GM19238 (cell line): ENCODE data around the gene RNF8.
"Not testable (repeated sequence)": the region's sequence is repeated elsewhere in the genome, so short reads cannot be mapped to it uniquely, and the experiment has no call there.

ENCODE experiments used
- DNase-seq: peaks from one replicate; pipeline ENCODE4 v3.0.0; 2011; ENCODE audit warnings: low spot score; ENCODE audit not compliant: insufficient read length

RNF8 gene

DNA sequence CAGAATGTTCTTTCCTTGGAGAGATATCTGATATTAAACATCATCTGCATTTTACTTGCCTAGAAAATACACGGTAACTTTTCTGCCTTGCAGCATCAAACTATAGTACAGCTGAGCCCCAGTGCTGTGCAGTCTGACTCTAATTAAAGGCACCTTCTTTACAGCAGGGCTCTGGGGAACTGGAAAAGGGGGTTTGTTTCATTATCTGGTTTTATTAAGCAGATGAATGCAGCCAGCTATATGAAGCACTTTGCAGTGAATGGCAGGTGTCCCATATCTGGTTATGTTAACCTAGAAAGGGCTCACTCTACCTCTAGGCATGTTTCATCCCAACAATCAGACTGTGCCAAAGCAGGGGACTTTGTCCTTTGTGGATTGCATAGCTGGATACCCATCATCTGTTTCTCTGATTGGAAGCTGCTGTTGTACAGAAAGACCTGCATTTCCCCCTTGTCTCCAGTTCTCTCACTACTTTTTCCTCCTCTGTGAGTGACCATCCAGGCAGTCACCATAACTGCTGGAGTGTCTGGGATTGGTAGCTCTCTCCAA is 39.7 kb downstream of the RNF8 start:
- DNase-seq, result no peak

DNA sequence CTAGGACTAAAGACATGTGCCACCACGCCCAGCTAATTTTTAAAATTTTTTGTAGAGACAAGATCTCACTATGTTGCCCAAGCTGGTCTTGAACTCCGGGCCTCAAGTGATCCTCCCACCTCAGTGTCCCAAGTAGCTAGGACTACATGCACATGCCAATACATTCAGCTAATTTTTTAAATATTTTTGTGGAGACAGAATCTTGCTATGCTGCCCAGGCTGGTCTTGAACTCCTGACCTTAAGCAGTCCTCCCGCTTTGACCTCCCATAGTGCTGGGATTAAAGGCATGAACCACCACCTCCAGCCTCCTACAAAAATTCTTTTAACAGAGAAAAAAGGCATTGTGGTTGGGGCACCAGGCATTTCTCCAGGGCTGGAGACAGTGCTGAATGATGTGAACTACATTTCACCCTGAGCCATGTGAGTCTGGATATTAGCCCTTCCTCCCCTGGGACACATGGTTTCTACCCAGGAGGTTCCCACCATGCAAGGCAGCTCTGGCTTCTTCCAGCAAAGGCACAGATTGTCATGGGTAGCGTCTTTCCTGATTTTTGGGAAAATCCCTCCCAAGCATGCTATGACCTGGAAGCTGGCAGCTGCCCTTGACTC is 42.9 kb downstream of the RNF8 start:
- no peak for DNase-seq

DNA sequence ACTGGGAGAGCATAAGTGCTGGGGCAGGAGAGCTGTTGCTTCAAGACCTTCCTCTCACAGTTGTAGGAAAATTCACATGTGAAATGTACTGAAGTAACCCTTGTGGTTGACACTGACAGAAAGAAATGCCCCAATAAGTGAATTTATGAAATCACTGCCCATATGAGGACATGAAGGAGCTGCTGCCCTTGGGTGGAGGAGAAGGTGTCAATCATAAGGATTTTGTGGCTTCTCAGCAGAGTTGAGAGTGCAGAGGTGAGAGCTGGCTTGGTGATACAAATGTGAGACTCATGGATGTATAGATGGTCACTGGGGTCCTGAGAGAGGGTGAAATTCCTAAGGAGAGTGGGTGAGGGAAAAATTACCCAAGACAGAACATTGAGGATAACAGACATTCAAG is 45.3 kb downstream of the RNF8 start:
- no peak for DNase-seq

DNA sequence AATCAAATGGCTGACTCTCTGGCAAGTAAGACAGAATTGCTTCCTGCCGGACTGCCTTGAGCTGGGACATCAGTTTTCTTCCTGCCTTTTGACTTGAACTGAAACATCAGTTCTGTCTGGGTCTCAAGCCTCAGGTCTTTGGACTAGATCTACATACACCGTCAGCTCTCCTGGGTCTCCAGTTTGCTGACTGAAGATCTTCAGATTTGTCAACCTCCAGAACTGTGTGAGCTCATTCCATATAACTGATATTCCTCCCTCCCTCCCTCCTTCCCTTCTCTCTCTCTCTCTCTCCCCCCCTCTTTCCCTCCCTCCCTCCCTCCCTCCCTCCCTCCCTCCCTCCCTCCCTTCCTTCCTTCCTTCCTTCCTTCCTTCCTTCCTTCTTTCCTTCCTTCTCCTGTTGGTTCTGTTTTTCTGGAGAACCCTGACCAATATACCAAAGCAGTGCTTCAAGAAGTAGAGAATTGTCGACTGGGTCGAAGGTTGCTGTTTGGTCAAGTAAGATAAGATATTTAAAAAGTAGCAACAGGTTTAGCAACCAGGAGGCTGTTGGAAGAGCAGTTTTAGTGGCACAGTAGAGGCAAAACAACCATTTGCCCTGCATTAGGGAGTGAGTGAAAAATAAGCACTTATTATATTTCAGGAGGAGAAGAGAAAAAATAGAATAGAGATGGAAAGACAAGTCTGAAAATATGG is 46.2 kb downstream of the RNF8 start:
- DNase-seq, result no peak

DNA sequence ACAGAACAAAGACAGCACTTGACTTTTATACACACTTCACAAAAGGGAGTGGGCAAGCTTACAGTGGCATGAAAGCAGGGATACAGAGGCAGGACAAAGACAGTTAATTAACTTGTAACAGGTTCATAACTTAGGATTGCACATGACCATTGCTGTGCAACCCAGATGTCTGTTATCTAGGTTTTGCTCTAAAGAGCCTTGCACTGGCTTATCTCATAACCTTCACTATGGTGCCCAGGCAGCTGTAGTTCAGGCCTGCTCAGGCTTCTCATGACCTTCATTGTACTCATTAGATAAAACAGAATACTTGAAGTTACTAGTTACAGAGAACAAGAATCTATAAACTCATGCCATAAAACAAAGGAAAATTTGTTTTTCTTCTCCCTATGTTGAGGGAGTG is 47.9 kb downstream of the RNF8 start:
- not testable (repeated sequence) for DNase-seq

DNA sequence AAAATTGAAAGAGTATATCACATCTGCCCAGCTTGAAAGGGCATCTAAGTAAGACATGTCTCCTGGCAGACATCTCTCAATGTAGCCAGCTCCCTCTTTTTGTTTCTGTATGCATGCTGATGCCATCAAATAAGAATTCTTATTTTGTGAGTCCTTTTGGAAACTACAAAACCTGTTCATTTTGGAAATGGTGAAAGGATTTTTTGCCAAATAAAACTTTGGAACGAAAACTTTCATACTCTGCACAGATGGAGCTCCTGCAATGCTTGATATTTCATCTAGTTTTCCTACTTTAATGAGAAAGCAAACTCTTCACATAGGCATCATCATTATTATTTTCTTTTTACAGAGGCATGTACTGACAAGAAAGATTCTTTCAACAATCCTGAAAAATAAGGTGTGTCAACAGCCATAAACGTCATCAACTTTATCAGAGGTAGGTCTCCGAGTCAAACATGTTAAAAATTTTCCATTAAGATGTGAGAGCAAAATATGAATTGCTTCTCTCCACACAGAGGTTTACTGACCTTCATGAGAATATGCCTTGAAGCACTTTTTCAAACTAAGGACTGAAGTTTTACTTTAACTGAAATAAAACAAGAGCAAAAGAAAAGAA is 53.1 kb downstream of the RNF8 start:
- no peak for DNase-seq

DNA sequence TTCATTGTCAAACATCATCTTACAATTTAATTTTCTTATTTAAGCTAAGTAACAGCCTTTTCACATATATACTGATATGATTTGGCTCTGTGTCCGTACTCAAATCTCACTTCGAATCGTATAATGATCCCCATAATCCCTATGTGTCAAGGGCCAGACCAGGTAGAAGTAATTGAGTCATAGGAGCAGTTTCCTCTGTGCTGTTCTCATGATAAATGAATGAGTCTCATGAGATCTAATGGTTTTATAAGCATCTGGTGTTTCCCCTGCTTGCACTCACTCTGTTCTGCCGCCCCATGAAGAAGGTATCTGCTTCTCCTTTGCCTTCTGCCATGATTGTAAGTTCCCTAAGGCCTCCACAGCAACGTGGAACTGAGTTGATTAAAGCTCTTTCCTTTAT is 54.2 kb downstream of the RNF8 start:
- DNase-seq, result no peak

DNA sequence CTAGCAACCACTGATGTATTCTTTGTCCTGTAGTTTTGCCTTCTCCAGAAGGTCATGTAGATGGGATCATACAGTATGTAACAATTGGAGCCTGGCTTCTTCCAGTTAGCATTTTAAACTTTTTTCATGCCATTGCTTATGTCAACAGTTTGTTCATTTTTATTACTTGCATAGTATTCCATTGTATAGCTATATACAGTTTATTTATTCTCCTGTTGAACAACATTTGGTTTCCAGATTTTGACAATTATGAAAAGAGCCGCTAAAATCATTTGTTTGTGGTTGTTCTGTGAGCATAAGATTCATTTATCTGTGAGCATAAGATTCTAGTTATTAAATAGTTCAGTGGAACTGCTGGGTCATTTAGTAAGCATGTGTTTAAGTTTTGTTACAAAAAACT is 55.7 kb downstream of the RNF8 start:
- no peak for DNase-seq

DNA sequence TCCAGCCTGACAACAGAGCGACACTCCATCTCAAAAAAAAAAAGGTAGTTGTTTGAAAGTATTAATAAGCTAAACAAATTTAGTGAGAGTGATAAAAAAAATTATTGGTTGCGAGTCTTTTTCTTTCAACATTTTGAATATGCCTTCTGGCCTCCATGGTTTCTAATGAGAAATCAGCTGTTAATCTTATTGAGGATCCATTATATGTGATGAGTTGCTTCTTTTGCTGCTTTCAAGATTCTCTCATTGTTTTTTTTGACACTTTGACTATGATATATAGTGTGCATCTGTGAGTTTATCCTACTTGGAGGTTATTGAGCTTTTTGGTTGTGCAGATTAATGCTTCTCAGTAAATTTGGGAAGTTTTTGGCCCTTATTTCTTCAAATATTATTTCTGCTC is 63.6 kb downstream of the RNF8 start:
- DNase-seq, result no peak

DNA sequence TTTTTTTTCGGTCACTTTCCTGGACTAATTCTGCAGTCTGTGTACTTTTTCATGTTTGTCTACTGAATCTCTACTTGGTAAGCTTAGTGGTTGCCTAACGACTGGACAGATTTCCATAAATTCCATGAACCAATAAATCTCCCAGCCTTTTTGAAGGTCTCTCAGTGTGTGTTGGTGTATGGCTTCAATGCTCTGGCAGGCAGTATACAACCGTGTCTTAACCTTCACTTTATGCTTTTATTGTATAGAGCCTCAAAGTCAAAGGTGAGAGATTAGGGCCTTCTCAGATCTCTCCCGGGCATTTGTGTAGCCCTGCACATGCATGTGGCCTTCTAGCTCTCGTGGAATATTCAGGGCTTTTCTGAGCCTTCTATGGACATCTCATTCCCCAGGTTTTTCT is 64.9 kb downstream of the RNF8 start:
- no peak for DNase-seq

DNA sequence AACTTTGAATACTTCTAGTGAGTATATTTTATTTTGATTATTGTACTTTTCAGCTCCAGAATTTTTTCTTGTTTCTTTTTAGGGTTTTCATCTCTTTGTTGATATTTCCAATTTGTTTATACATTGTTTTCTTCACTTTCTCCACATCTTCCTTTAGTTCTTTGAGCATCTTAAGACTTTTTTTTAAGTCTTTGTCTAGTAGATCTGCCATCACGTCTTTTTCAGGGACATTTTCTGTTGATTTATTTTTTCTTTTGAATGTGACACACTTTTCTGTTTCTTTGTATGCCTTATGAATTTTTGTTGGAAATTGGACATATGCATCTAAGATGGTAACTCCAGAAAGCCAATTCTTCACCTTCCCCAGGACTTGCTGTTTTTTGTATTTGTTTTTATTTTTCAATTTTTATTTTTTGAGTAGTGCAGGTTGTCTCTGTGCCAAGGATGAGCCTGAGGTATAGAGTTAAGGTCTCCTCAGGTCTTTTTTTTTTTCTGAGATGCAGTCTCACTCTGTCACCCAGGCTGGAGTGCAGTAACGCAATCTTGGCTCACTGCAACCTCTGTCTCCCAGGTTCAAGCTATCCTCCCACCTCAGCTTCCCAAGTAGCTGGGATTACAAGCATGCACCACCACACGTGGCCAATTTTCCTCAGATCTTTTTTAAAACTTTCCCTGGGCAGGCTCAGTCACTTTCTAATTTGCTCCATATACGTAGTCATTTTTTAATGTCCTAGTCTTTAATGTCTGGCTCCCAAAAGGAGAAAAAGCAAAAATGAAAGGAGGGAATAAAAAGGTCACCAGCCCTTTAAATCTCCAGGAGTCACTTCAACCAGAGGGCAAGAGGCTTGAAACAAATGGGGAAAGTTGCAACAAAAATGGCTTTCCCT is 72.5 kb downstream of the RNF8 start:
- no peak for DNase-seq

DNA sequence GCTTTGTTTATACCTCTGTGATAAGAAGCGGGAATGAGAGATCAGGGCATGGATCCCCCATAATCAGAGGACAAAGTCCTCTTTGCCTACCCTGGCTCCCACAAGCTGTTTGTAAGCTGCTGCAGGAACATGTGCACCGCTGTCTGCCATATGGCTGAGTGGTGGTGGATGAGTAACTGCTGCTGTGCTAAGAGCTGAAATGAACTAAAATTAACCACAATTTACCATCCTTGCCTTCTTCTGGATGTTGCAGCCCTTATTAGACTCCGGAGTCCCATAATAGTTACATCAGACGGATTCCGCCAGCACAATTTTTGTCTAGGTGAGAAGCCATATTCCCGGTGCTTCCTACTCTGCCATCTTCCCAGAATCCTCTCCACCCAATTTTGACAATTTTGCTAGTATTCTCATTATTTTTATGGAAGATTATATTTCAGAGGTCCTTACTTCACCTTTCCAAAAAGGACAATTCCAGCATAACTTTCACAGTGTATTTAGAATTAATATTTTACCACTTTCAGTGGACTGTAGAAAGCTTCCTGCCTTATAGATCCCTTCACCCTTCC is 73.2 kb downstream of the RNF8 start:
- DNase-seq, result no peak

DNA sequence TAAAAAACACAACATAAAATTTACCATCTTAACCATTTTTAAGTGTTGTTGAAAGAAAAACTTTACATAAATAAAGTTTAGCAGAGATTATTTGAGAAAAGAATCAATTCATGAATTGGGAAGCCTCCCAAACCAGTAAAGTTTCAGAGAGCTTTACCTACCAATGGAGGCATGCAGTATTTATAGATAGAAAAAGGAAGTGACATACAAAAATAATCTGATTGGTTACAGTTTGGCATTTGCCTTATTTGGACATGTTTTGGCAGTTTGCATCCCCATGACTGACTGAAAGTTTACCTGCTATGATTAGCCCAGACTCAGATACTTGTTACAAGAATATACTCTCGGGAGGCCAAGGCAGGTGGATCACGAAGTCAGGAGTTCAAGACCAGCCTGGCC is 75.6 kb downstream of the RNF8 start:
- no peak for DNase-seq

DNA sequence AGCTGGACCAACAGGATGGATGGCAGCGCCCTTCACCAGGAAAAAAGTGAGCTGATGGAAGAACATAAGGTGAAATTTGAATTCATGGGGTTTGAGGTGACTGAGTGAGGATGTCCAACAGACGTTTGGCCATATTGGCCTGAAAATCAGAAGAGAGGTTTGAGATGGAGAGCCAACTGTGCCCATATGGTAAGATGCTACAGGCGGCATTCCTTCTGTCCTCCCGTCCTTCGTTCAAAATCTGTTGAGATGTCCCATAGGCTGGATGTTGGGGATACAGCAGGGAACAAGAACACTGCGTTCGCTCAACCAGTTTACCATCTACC is 78.8 kb downstream of the RNF8 start:
- DNase-seq, result no peak

DNA sequence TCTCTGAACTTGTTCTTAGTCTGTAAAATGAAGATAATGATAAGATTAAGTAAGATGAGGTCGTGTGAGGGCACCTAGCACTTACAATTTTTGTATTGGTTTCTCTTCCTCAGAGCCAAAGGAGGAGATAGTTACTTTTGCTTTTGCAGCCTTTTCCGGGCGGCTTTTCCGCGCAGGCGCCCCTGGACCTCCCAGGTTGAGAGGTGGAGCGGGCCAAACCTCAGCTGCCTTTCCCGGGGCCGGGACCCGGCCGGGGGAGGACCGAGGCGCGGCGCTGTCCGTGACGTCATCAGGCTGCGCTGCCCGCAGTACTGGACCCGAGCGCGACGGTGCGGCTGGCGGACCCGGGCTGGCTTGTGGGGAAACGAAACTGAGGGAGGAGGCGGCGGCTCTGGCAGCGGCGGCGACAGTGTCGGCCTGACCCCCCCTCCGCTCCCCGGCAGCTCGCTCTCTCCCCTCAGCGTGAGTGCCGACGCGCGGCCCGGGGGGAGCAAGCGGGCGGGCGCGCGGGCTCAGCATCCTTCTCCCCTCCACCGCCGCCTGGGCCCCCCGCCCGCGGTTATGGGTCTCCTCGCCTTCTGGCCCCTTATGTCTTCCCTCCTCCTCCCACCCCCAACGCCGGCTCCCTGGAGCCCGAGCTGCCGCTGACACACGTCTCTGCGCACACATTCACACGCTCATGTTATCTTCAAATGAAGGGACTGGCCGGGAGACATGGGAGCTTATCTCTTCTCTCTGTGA is 79.3 kb downstream of the RNF8 start, which contains the start of gene CMTR1:
Gene CMTR1, plus strand, starts transcription at position 306 of the 741 bp plus-strand sequence. CDS start 2,409 bp downstream, outside the sequence.
- peak; percentile 91 for DNase-seq

DNA sequence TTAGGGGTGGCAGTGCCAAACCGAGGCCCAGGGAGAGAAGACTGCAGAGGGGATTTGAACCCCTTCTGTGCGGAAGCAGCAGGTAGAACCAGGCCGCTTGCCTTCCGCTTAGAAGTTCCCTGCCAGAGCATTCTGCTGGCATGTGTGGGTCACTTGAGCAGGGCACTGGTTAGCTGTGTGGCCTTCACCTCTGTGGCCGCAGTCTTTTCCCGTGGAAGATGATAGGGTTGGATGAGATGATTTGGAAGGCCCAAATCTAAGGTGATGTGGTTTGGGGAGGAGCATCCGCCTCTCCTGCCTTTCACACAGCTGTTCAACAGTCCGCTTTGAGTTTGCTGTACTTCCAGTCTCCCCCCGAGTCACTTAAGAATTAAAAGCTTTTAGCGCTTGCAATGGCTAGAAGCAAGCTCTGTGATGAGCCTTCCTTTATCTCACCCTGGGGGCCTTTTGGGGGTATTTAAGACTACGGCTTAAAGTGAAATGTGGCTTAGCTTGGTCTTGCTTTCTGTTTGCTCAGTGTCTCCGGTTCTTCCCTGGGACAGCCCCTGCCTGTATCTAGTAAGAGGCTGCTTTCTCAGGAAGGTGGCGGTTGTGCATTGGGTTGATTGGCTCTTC is 80.0 kb downstream of the RNF8 start:
- DNase-seq, result peak; percentile 27

DNA sequence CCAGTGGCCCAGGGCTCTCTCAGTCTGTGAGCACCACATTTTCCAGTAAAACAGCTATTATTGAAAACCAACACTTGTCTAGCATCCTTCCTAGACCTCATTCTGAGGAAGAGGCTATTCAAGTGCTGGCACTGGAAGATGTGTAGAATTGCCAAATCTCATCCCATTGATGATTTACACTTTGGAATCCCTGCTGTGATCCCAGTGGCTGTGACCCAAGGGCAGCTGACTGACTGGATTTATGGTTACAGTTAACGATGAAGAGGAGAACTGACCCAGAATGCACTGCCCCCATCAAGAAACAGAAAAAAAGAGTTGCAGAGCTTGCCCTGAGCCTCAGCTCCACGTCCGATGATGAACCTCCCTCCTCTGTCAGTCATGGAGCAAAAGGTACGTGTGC is 81.6 kb downstream of the RNF8 start:
- no peak for DNase-seq

DNA sequence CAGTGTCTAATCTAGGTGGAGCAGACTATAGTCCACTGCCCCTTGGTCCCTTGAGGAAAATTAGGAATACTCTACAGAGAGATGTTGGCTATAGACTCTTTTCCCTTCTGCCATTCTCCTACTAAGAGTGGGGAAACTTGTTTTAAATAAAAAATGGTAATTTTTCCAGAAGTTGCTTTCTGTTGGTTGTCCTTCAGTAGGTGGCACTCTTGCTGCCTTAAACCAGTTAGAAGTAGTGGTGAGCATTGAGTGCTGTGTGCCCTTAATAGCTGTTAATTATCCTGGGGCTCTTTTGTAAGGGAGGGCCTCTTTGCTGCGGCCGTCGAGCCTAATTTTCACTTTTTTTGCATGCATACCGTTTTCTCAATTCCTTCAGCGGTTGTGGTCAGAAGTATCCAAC is 82.0 kb downstream of the RNF8 start:
- no peak for DNase-seq

DNA sequence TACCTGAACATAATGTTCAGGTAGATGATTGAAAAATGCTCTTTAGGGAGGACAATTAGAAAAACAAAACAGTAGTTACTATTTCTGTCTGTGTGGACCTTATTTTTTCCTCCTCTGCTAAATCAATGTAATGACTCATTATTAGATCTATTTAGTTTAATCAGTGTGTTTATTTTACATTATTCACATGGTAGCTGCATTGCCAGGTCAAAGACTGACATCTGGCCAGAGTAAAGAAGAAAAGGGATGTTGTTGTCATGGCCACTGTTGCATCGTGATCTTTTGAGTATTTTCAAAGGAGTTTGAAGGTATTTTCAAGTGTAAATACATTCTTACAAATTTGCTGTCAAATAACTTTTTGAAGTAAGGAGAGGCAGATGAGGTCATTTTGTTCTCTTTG is 85.1 kb downstream of the RNF8 start:
- no peak for DNase-seq

DNA sequence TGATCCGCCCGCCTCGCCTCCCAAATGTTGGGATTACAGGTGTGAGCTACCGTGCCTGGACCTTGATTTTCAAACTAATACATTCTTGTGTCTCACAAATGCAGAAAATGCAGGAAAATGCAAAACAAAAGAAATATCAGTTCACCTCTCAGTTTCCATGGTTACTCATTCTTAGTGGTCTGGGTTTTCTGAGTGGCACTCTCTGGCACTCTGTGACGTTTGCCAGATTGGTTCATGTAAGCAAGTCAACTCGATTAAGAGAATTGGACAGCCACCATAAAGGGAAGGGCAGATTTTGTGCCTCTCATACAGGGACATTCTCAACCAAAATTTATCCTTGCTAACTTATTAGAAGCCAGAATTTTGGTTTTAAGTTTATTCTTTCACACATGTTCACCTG is 87.9 kb downstream of the RNF8 start:
- DNase-seq, result no peak
